ENCODE measurements around the gene OR14K1. TPM values are rescaled to one million over a fixed set of nuclear protein-coding genes. Genes with fewer than 3 reads are reported as not detected.

The OR14K1 gene
- total and polyA plus RNA-seq, 10 of the 15 experiments (the other 5 are each of a cell fraction or from before 2014, with no cell fraction given): not detected

- no peak overlapping the region for H3K4me3 ChIP-seq
- WGBS (ENCODE audit: insufficient coverage, insufficient replicate concordance, low lambda C conversion rate, missing lambda C conversion rate): 52% methylated on average over 7 of the region's 7 CpGs
- FAIRE-seq: no peak
These were observed 24.7 kb upstream of the OR14K1 start for GRCh38 chr1:247713753-247714152.

GRCh38 chr1:247716546-247716945 is 21.9 kb upstream of the OR14K1 start, which contains the start of gene OR6F1:
Gene OR6F1 (minus strand): TSS chr1:247716646. CDS start chr1:247712755, 3,891 bp downstream.
- ChIA-PET POLR2A (no interaction called here), CTCF (no interaction called here), SMC1A (ENCODE audit: uncharacterized antibody, unreplicated experiment) (no interaction called here), RAD21 (ENCODE audit: unreplicated experiment) (no interaction called here)
- H3K27me3 ChIP-seq (replicated peaks in 1 of 2; ENCODE audit: control insufficient read depth in 2 of 2, insufficient read depth in 2 of 2, low read length in 1 of 2): no peaks in the 10 kb centered on the region
- no peaks in the 10 kb centered on the region for H4K20me1 ChIP-seq (ENCODE audit: control insufficient read depth, insufficient read depth)
- intact Hi-C loops (cut with micrococcal nuclease; ENCODE audit: unreplicated experiment) (no loop called here), in situ Hi-C loops (cut with MboI) (no loop called here)
- no peak within 1 kb of the TSS for H3K4me3 ChIP-seq
- no peaks in the 10 kb centered on the region for H3K9me3 ChIP-seq (replicated peaks; ENCODE audit: control insufficient read depth, insufficient read depth, low read length)
- no peak within 1 kb of the TSS for H3K27ac ChIP-seq (ENCODE audit: control insufficient read depth, insufficient read depth)
- H3K79me2 ChIP-seq (ENCODE audit: control insufficient read depth, insufficient read depth, low read length): no peaks in the 10 kb centered on the region
- BruUV-seq (replicated peaks): no TSS peak
- no peak within 1 kb of the TSS for H2AFZ ChIP-seq (ENCODE audit: control insufficient read depth, low read depth, low read length)
- no peak within 1 kb of the TSS for H3K9ac ChIP-seq (ENCODE audit: control insufficient read depth, insufficient read depth, low read length)
- no peaks in the 10 kb centered on the region for H3K36me3 ChIP-seq (ENCODE audit: control insufficient read depth in 2 of 2, insufficient read depth in 2 of 2, low read length in 1 of 2)
- H3K4me2 ChIP-seq (ENCODE audit: control insufficient read depth, insufficient read depth): no peak within 1 kb of the TSS
- H3K4me1 ChIP-seq (ENCODE audit: control insufficient read depth, insufficient read depth, low read length): no peaks in the 10 kb centered on the region
- WGBS (ENCODE audit: insufficient coverage, insufficient replicate concordance, low lambda C conversion rate, missing lambda C conversion rate): 51% methylated on average over 3 of the region's 3 CpGs
- DNase-seq (ENCODE audit: low read depth, low spot score) (no peak), ATAC-seq (no peak), FAIRE-seq (no peak)
- TF ChIP-seq MLLT1 (IDR thresholded peaks at IDR 0.05) (no peak), SKIL (IDR thresholded peaks at IDR 0.05; ENCODE audit: low read depth, poor library complexity, severe bottlenecking) (no peak), HDAC2 (IDR thresholded peaks at IDR 0.05) (no peak), NR2C2 (IDR thresholded peaks at IDR 0.05; ENCODE audit: borderline replicate concordance, control insufficient read depth, insufficient read length, low read depth) (no peak), HSF1 (IDR thresholded peaks at IDR 0.05; ENCODE audit: low read depth, low read length) (no peak), MAX (IDR thresholded peaks at IDR 0.05; ENCODE audit: low read depth, low read length) (no peak)

More at GRCh38 chr1:247713753-247714152, 24.7 kb upstream of the OR14K1 start:
- in situ Hi-C loops (cut with MboI): no loop called here
- Histone ChIP-seq H3K9ac (ENCODE audit: control insufficient read depth, insufficient read depth, low read length) (no peak overlapping the region), H3K36me3 (ENCODE audit: control insufficient read depth in 2 of 2, insufficient read depth in 2 of 2, low read length in 1 of 2) (no peaks in the 10 kb centered on the region), H3K79me2 (ENCODE audit: control insufficient read depth, insufficient read depth, low read length) (no peaks in the 10 kb centered on the region), H3K27me3 (replicated peaks in 1 of 2; ENCODE audit: control insufficient read depth in 2 of 2, insufficient read depth in 2 of 2, low read length in 1 of 2) (no peaks in the 10 kb centered on the region), H3K9me3 (replicated peaks; ENCODE audit: control insufficient read depth, insufficient read depth, low read length) (no peaks in the 10 kb centered on the region), H2AFZ (ENCODE audit: control insufficient read depth, low read depth, low read length) (no peak overlapping the region), H3K27ac (ENCODE audit: control insufficient read depth, insufficient read depth) (no peak overlapping the region), H3K4me2 (ENCODE audit: control insufficient read depth, insufficient read depth) (no peak overlapping the region), H4K20me1 (ENCODE audit: control insufficient read depth, insufficient read depth) (no peaks in the 10 kb centered on the region), H3K4me1 (ENCODE audit: control insufficient read depth, insufficient read depth, low read length) (no peaks in the 10 kb centered on the region)
- ChIA-PET SMC1A (ENCODE audit: uncharacterized antibody, unreplicated experiment) (no interaction called here), RAD21 (ENCODE audit: unreplicated experiment) (no interaction called here), POLR2A (no interaction called here), CTCF (no interaction called here)
- intact Hi-C loops (cut with micrococcal nuclease; ENCODE audit: unreplicated experiment): no loop called here
- BruUV-seq (replicated peaks): no TSS peak
- no peak for TF ChIP-seq PBX3 (IDR thresholded peaks at IDR 0.05; ENCODE audit: insufficient replicate concordance, low read depth, low read length)
- ATAC-seq: no peak
- no peak for DNase-seq (ENCODE audit: low read depth, low spot score)

Data from GM12878 (cell line).